ENCODE results near the gene GFPT1. TPM values are rescaled to one million over a fixed set of nuclear protein-coding genes. Genes with fewer than 3 reads are reported as not detected.

GFPT1 gene
- polyA plus RNA-seq, 3 donors = 3.6 to 4.5 (median 3.7) TPM

- H4K20me1 ChIP-seq (ENCODE audit: insufficient read depth, low read length) = no peaks in the 10 kb centered on the region
These were observed 3.0 kb upstream of the GFPT1 start for GRCh38 chr2:69390001-69390400.

GRCh38 chr2:69389271-69389670 is 2.2 kb upstream of the GFPT1 start:
- Histone ChIP-seq H3K4me2 (replicated peaks; ENCODE audit: extremely low read depth, low read length, poor library complexity, severe bottlenecking) (no peak overlapping the region), H4K20me1 (ENCODE audit: insufficient read depth, low read length) (no peaks in the 10 kb centered on the region), H3K4me3 (replicated peaks in 1 of 3; ENCODE audit: low read depth in 2 of 3, low read length in 3 of 3) (no peak overlapping the region), H3K36me3 (replicated peaks in 1 of 2; ENCODE audit: control insufficient read depth in 1 of 2, insufficient read depth in 2 of 2, low read length in 2 of 2) (peaks cover 0 to 8% of the 10 kb centered on the region in 2 donors), H3K27me3 (ENCODE audit: control insufficient read depth in 2 of 2, insufficient read depth in 2 of 2, low read length in 2 of 2) (no peaks in the 10 kb centered on the region), H3K9me3 (replicated peaks in 1 of 2; ENCODE audit: control insufficient read depth in 1 of 2, insufficient read depth in 1 of 2, low read length in 2 of 2) (no peaks in the 10 kb centered on the region), H3K27ac (ENCODE audit: low read depth in 1 of 2, low read length in 2 of 2) (no peak overlapping the region), H3K79me2 (ENCODE audit: insufficient read depth, low read length) (peaks cover 28% of the 10 kb centered on the region), H3K4me1 (ENCODE audit: control insufficient read depth in 1 of 2, insufficient read depth in 2 of 2, low read length in 2 of 2) (peaks cover 31 to 36% of the 10 kb centered on the region in 2 donors), H2AFZ (ENCODE audit: insufficient read depth, low read depth, low read length, poor library complexity, severe bottlenecking) (no peak overlapping the region), H3K9ac (ENCODE audit: insufficient read depth, low read length, poor library complexity, severe bottlenecking) (no peak overlapping the region)
- intact Hi-C loops (cut with micrococcal nuclease) = loop anchor here (5.0 to 10.0 kb wide), 3 partner anchors 48 to 913 kb away; partner anchors contain the start of genes NFU1 (in 2 of the 2) and FAM136A (in 1 of the 2)
- Mint-ChIP-seq H3K4me3 (no peak overlapping the region), H3K36me3 (peaks cover 8% of the 10 kb centered on the region in 2 donors), H3K27me3 (ENCODE audit: low read depth in 3 of 3) (peaks cover 0 to 2% (median 1%) of the 10 kb centered on the region in 3 donors), H3K27ac (no peak overlapping the region), H3K9me3 (no peaks in the 10 kb centered on the region), H3K4me1 (peaks cover 40% of the 10 kb centered on the region)
- TF ChIP-seq CTCF (IDR thresholded peaks at IDR 0.05) = no peak
- no peak for DNase-seq
- WGBS (ENCODE audit: insufficient coverage) = no CpG with 5 or more reads among the region's 3 CpGs

More at GRCh38 chr2:69390001-69390400, 3.0 kb upstream of the GFPT1 start:
- Histone ChIP-seq H3K4me2 (replicated peaks; ENCODE audit: extremely low read depth, low read length, poor library complexity, severe bottlenecking) (no peak overlapping the region), H3K79me2 (ENCODE audit: insufficient read depth, low read length) (peaks cover 21% of the 10 kb centered on the region), H3K27me3 (ENCODE audit: control insufficient read depth in 2 of 2, insufficient read depth in 2 of 2, low read length in 2 of 2) (no peaks in the 10 kb centered on the region), H3K4me3 (replicated peaks in 1 of 3; ENCODE audit: low read depth in 2 of 3, low read length in 3 of 3) (no peak overlapping the region), H3K36me3 (replicated peaks in 1 of 2; ENCODE audit: control insufficient read depth in 1 of 2, insufficient read depth in 2 of 2, low read length in 2 of 2) (peaks cover 0 to 13% of the 10 kb centered on the region in 2 donors), H2AFZ (ENCODE audit: insufficient read depth, low read depth, low read length, poor library complexity, severe bottlenecking) (no peak overlapping the region), H3K4me1 (ENCODE audit: control insufficient read depth in 1 of 2, insufficient read depth in 2 of 2, low read length in 2 of 2) (peaks cover 31 to 36% of the 10 kb centered on the region in 2 donors), H3K27ac (ENCODE audit: low read depth in 1 of 2, low read length in 2 of 2) (no peak overlapping the region), H3K9ac (ENCODE audit: insufficient read depth, low read length, poor library complexity, severe bottlenecking) (no peak overlapping the region), H3K9me3 (replicated peaks in 1 of 2; ENCODE audit: control insufficient read depth in 1 of 2, insufficient read depth in 1 of 2, low read length in 2 of 2) (no peaks in the 10 kb centered on the region)
- no peaks in the 10 kb centered on the region for H3K9me3 Mint-ChIP-seq
- no peak overlapping the region for H3K4me3 Mint-ChIP-seq
- intact Hi-C loops (cut with micrococcal nuclease) = no loop called here
- H3K36me3 Mint-ChIP-seq = peaks cover 14% of the 10 kb centered on the region in 2 donors
- no peak for DNase-seq
- TF ChIP-seq CTCF (IDR thresholded peaks at IDR 0.05) = no peak
- peaks cover 0 to 1% (median 0%) of the 10 kb centered on the region in 3 donors for H3K27me3 Mint-ChIP-seq (ENCODE audit: low read depth in 3 of 3)
- peaks cover 36% of the 10 kb centered on the region for H3K4me1 Mint-ChIP-seq
- 96% methylated on average over 3 of the region's 3 CpGs for WGBS (ENCODE audit: insufficient coverage)
- no peak overlapping the region for H3K27ac Mint-ChIP-seq
